ENCODE results near the gene FXYD7.

DNA sequence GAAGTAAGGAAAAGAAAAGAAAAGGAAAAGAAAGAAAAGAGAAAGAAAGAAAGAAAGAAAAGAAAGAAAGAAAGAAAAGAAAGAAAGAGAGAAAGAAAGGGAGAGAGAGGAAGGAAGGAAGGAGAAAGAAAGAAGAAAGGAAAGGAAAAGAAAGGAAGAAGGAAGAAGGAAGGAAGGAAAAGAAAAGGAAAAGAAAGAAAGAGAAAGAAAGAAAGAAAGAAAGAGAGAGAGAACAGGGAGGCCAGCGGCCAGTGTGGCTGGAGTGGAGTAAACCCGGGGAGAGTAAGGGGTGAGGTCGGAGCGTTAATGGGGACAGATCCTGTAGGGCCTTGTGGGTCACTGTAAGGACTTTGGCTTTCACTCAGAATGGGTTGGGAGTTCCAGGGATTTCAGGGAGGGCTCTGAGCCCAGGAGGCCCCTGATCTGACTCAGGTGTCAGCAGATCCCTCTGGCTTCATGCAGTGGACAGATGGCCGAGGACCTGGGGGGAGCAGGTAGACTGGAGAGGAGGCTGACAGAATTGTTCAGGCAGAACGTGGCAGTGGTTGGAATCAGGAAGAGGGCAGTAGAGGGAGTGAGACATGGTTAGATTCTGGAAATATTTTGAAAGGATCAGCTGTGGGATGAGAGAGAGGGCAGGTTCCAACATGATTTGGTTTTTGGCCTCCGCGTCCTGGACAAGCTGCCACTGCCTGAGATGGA is 47.2 kb upstream of the FXYD7 start:
- no peak for TF ChIP-seq EZH2 (IDR thresholded peaks at IDR 0.05; ENCODE audit: low read length, missing control alignments)
- TF ChIP-seq CTCF (conservative IDR thresholded peaks at IDR 0.05 in 1 of 2, IDR thresholded peaks at IDR 0.05 in 1 of 2; ENCODE audit: low read depth in 1 of 2, low read length in 2 of 2), result no peak

Measured in fibroblast of lung (primary cell).